AG08395 (cell line): ENCODE data around the gene SLC16A7.

Experiments used
- DNase-seq: peaks from one replicate; pipeline ENCODE4 v3.0.0; 2012; ENCODE audit warnings: mixed read lengths, low spot score

The SLC16A7 gene

GRCh38 chr12:59668674-59669073 is 72.8 kb downstream of the SLC16A7 start:
- no peak for DNase-seq

- no peak for DNase-seq
Observed at GRCh38 chr12:59672273-59672672, 76.4 kb downstream of the SLC16A7 start.

- no peak for DNase-seq
Observed at GRCh38 chr12:59675461-59675860, 79.6 kb downstream of the SLC16A7 start.

- DNase-seq: no peak
Observed at GRCh38 chr12:59677857-59678256, 82.0 kb downstream of the SLC16A7 start.

GRCh38 chr12:59678759-59679411 is 83.1 kb downstream of the SLC16A7 start:
- DNase-seq: no peak

- DNase-seq: peak; percentile 4
Observed at GRCh38 chr12:59689776-59690175, 93.9 kb downstream of the SLC16A7 start.

GRCh38 chr12:59695379-59695778 is 99.5 kb downstream of the SLC16A7 start:
- DNase-seq: peak; percentile 30

GRCh38 chr12:59698600-59698999 is 102.8 kb downstream of the SLC16A7 start:
- peak; percentile 48 for DNase-seq

GRCh38 chr12:59699421-59700152 is 103.8 kb downstream of the SLC16A7 start:
- DNase-seq: peak; percentile 45

- DNase-seq: no peak
Observed at GRCh38 chr12:59700153-59700450, 104.3 kb downstream of the SLC16A7 start.

GRCh38 chr12:59708064-59708463 is 112.2 kb downstream of the SLC16A7 start:
- peak; percentile 48 for DNase-seq

GRCh38 chr12:59708484-59708883 is 112.7 kb downstream of the SLC16A7 start:
- DNase-seq: no peak

GRCh38 chr12:59710004-59710628 is 114.3 kb downstream of the SLC16A7 start:
- no peak for DNase-seq

GRCh38 chr12:59710964-59711363 is 115.1 kb downstream of the SLC16A7 start:
- DNase-seq: no peak

GRCh38 chr12:59715434-59715833 is 119.6 kb downstream of the SLC16A7 start:
- no peak for DNase-seq

GRCh38 chr12:59716043-59716442 is 120.2 kb downstream of the SLC16A7 start:
- no peak for DNase-seq

GRCh38 chr12:59717436-59717835 is 121.6 kb downstream of the SLC16A7 start:
- DNase-seq: no peak

- no peak for DNase-seq
Observed at GRCh38 chr12:59719701-59720100, 123.9 kb downstream of the SLC16A7 start.

GRCh38 chr12:59723520-59723919 is 127.7 kb downstream of the SLC16A7 start:
- no peak for DNase-seq

- DNase-seq: no peak
Observed at GRCh38 chr12:59724011-59724695, 128.3 kb downstream of the SLC16A7 start.

GRCh38 chr12:59733200-59733599 is 137.4 kb downstream of the SLC16A7 start:
- DNase-seq: no peak

GRCh38 chr12:59734371-59734770 is 138.5 kb downstream of the SLC16A7 start:
- DNase-seq: no peak

- no peak for DNase-seq
Observed at GRCh38 chr12:59735231-59735630, 139.4 kb downstream of the SLC16A7 start.
